Heart right ventricle (tissue), 16 donors: ENCODE measurements around the gene NCKAP5L. TPM values are rescaled to one million over a fixed set of nuclear protein-coding genes. Genes with fewer than 3 reads are reported as not detected.
A peak's percentile ranks its signal among the peaks of the same experiment; 100 is the strongest.

ENCODE experiments used
- ATAC-seq, 8 donors: fragments of 200-7000 bp; cut with Tn5 transposase; one replicate each; pipeline ENCODE4 v1.9.1; 2020; ENCODE audit warnings: mild to moderate bottlenecking in 8 of 8, moderate library complexity in 8 of 8, moderate number of reproducible peaks in 1 of 8
- DNase-seq, 2 donors: peaks; one replicate each; pipeline ENCODE4 v3.0.0-alpha.2; 2020
- H3K27ac ChIP-seq, 10 donors: fragments of 200-600 bp; sonication (generic) in 2 of 10; one replicate each; pipeline versions ENCODE4 v1.5.0 to v1.8.0; 2020 to 2022; ENCODE audit warnings: mild to moderate bottlenecking in 3 of 10
- H3K27me3 ChIP-seq, 7 donors: fragments of 200-600 bp; one replicate each; pipeline ENCODE4 v1.8.0; 2021 to 2022; ENCODE audit warnings: mild to moderate bottlenecking in 2 of 7
- H3K36me3 ChIP-seq, 9 donors: fragments of 200-600 bp; sonication (generic) in 1 of 9; one replicate each; pipeline versions ENCODE4 v1.5.0 to v1.8.0; 2020 to 2022; ENCODE audit warnings: mild to moderate bottlenecking in 2 of 9
- H3K4me1 ChIP-seq, 9 donors: fragments of 200-600 bp; sonication (generic) in 1 of 9; one replicate each; pipeline versions ENCODE4 v1.5.0 to v1.8.0; 2020 to 2022; ENCODE audit warnings: mild to moderate bottlenecking in 4 of 9
- H3K4me3 ChIP-seq, 10 donors: fragments of 200-600 bp; sonication (generic) in 2 of 10; one replicate each; pipeline versions ENCODE4 v1.5.0 to v1.8.0; 2020 to 2022; ENCODE audit warnings: mild to moderate bottlenecking in 7 of 10, moderate library complexity in 2 of 10
- H3K9me3 ChIP-seq, 11 donors: fragments of 200-600 bp in 10 of 11; sonication (generic) in 2 of 11; one replicate each; pipeline versions ENCODE4 v1.5.0 to v1.8.0; 2013 to 2022; ENCODE audit warnings: mild to moderate bottlenecking in 2 of 11, control low read depth in 1 of 11, moderate library complexity in 1 of 11
- CTCF ChIP-seq, 9 donors: fragments of 200-600 bp; sonication (generic) in 2 of 9; IDR thresholded peaks; one replicate each; pipeline versions ENCODE4 v1.5.0 to v1.8.0; 2021 to 2022; ENCODE audit warnings: antibody characterized with exemption in 9 of 9, mild to moderate bottlenecking in 5 of 9, moderate library complexity in 1 of 9
- WGBS, 2 donors: extraction: QIAGEN DNeasy Blood & Tissue Kit; methylation state at CpG; one replicate each; pipeline ENCODE4 v1.1.7; 2013; ENCODE audit warnings: inconsistent platforms in 1 of 2; 5-methylcytosine and 5-hydroxymethylcytosine counted together
- intact Hi-C, 10 donors: fragments of 100-400 bp; cut with DNase I; formaldehyde crosslinking; loops; one replicate each; pipeline versions ENCODE4 v1.11.1 to v1.14.2; 2022
- polyA plus RNA-seq, 2 donors: library from polyadenylated mRNA; stranded (reverse); fragments of 200-250 nt; gene quantifications; one replicate each; pipeline ENCODE4 v1.2.3, GENCODE V29; 2013
- total RNA-seq, 10 donors: library from RNA; stranded (reverse); fragmentation: NEBNext Ultra II Directional in 3 of 10; extraction: Animal tissue kit (Norgen Biotek cat#: 25700) in 3 of 10; gene quantifications; one replicate each; pipeline versions ENCODE4 v1.2.1 to v1.2.4, GENCODE V29; 2021 to 2023
- donor health status: Arrhythmogenic right ventricular cardiomyopathy.
- donor health status: ischemic (EF 13 %, LVEDD 7.1; RV severe dilation, severe dysfunction).
- donor health status: healthy with polysubstance abuse.
- donor health status: DM: no; HTN: yes; CAD: no.
- donor health status: DM: no; HTN: no; CAD: no.
- donor health status: ischemic (EF 25% LVEDD 6.9; RV normal size, moderate dysfunction).
- donor health status: ischemic (EF 25% LVEDD 5.7; RV mildly dilated, moderate dysfunction).
- donor health status: healthy.
- donor health status: DM: yes; HTN: yes; CAD: no.
- donor health status: Ischemic cardiomyopathy.
- donor health status: ischemic (EF 35%, LVEDD 5.7; RV mildly dilated, moderate dysfunction).
- donor health status: nonischemic (EF 11% LVEDD 7.7; RV severe dilation, severe dysfunction).
- donor health status: DM: yes; HTN: yes; CAD: no.
- donor health status: PGD.
- donor health status: ischemic (EF 29% LVEDD 5.4; RV normal size, mild dysfunction).
- donor health status: nonischemic (EF 23%, LVEDD 6.1; RV moderate dilation, normal function).

The NCKAP5L gene
- total and polyA plus RNA-seq, 12 donors = 11.6 to 44.6 (median 23.7) TPM

GRCh38 chr12:49796155-49796554 is 32.1 kb downstream of the NCKAP5L start:
- Histone ChIP-seq H3K36me3 (peaks cover 0 to 99% (median 52%) of the 10 kb centered on the region in 9 donors), H3K27me3 (no peaks in the 10 kb centered on the region)
- WGBS, 2 donors = 90 to 91% methylated on average over 12 of the region's 12 CpGs

GRCh38 chr12:49795654-49796105 is 32.5 kb downstream of the NCKAP5L start:
- intact Hi-C loops = no loop called here
- Histone ChIP-seq H3K4me1 (peaks cover 2 to 15% (median 7%) of the 10 kb centered on the region in 9 donors), H3K9me3 (no peaks in the 10 kb centered on the region), H3K27ac (no peak overlapping the region), H3K36me3 (peaks cover 0 to 99% (median 52%) of the 10 kb centered on the region in 9 donors), H3K4me3 (no peak overlapping the region), H3K27me3 (no peaks in the 10 kb centered on the region)
- DNase-seq = no peak
- no peak for ATAC-seq
- WGBS, 2 donors = 89 to 91% methylated on average over 12 of the region's 12 CpGs
- TF ChIP-seq CTCF (IDR thresholded peaks at IDR 0.05) = no peak

More at GRCh38 chr12:49796155-49796554, 32.1 kb downstream of the NCKAP5L start:
- ATAC-seq (no peak), DNase-seq (no peak)
- no peak for TF ChIP-seq CTCF (IDR thresholded peaks at IDR 0.05)
- H3K27ac ChIP-seq = no peak overlapping the region
- peaks cover 2 to 16% (median 12%) of the 10 kb centered on the region in 9 donors for H3K4me1 ChIP-seq
- intact Hi-C loops = no loop called here
- no peak overlapping the region for H3K4me3 ChIP-seq
- H3K9me3 ChIP-seq = no peaks in the 10 kb centered on the region

- peaks cover 0 to 99% (median 52%) of the 10 kb centered on the region in 9 donors for H3K36me3 ChIP-seq
- no peak for TF ChIP-seq CTCF (IDR thresholded peaks at IDR 0.05)
- no peaks in the 10 kb centered on the region for H3K27me3 ChIP-seq
- 91 to 95% methylated on average over 32 of the region's 32 CpGs for WGBS, 2 donors
- intact Hi-C loops = no loop called here
- ATAC-seq (peak in 1 of 8 donors; percentile 5), DNase-seq (no peak)
- peaks cover 0 to 11% (median 2%) of the 10 kb centered on the region in 9 donors for H3K4me1 ChIP-seq
- H3K4me3 ChIP-seq = no peak overlapping the region
- H3K9me3 ChIP-seq = no peaks in the 10 kb centered on the region
- no peak overlapping the region for H3K27ac ChIP-seq
Observed at GRCh38 chr12:49794811-49795653, 33.2 kb downstream of the NCKAP5L start.

GRCh38 chr12:49794021-49794420 is 34.2 kb downstream of the NCKAP5L start:
- Histone ChIP-seq H3K27me3 (no peaks in the 10 kb centered on the region), H3K4me1 (peaks cover 0 to 11% (median 0%) of the 10 kb centered on the region in 9 donors), H3K27ac (no peak overlapping the region), H3K9me3 (no peaks in the 10 kb centered on the region), H3K36me3 (peaks cover 0 to 99% (median 55%) of the 10 kb centered on the region in 9 donors), H3K4me3 (no peak overlapping the region)
- WGBS, 2 donors = 92 to 94% methylated on average over 5 of the region's 5 CpGs
- TF ChIP-seq CTCF (IDR thresholded peaks at IDR 0.05) = no peak
- intact Hi-C loops = no loop called here
- no peak for DNase-seq
- ATAC-seq = no peak
